ES-I3 (cell line): ENCODE measurements around the gene SVIL.
"Not testable (repeated sequence)": the region's sequence is repeated elsewhere in the genome, so short reads cannot be mapped to it uniquely, and the experiment has no call there.

Experiments
- H3K36me3 ChIP-seq: 2 replicates; pipeline ENCODE4 v1.6.1; 2013; ENCODE audit warnings: mild to moderate bottlenecking, low read length, control low read depth, moderate library complexity; ENCODE audit not compliant: insufficient read depth
- H3K4me1 ChIP-seq: 2 replicates; pipeline ENCODE4 v1.6.1; 2013; ENCODE audit warnings: mild to moderate bottlenecking, control low read depth, low read length; ENCODE audit not compliant: insufficient read depth
- H3K9ac ChIP-seq: 2 replicates; pipeline ENCODE4 v1.6.1; 2013; ENCODE audit warnings: low read depth, mild to moderate bottlenecking, low read length, moderate library complexity
- H3K9me3 ChIP-seq: 2 replicates; pipeline ENCODE4 v1.6.1; 2013; ENCODE audit warnings: mild to moderate bottlenecking, low read length, moderate library complexity; ENCODE audit not compliant: control insufficient read depth, insufficient read depth

SVIL gene

DNA sequence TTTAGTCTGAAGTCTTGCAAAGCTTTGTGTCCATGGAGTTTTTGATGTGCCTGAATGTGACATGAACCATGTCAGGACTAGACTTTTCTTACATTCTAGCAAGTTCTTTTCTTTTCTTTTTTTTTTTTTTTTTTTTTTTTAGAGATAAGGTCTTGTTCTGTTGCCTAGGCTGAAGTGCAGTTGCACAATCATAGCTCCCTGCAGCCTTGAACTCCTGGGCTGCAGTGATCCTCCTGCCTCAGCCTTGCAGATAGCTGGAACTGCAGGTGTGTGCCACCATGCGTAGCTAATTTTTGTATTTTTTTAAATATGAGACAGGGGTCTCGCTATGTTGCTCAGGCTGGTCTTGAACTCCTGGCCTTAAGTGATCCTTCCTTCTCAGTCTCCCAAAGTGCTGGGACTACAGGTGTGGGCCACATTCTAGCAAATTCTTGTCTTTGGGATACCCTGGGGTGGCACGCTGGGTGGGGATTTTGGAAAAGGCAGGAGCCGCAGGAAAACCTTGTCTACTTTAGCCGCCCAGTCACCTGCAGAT lies 152.8 kb downstream of the SVIL start:
- H3K4me1 ChIP-seq = peaks cover 20% of the 10 kb centered on the region
- H3K9me3 ChIP-seq = no peaks in the 10 kb centered on the region
- peaks cover 18% of the 10 kb centered on the region for H3K36me3 ChIP-seq
- H3K9ac ChIP-seq = no peak overlapping the region

DNA sequence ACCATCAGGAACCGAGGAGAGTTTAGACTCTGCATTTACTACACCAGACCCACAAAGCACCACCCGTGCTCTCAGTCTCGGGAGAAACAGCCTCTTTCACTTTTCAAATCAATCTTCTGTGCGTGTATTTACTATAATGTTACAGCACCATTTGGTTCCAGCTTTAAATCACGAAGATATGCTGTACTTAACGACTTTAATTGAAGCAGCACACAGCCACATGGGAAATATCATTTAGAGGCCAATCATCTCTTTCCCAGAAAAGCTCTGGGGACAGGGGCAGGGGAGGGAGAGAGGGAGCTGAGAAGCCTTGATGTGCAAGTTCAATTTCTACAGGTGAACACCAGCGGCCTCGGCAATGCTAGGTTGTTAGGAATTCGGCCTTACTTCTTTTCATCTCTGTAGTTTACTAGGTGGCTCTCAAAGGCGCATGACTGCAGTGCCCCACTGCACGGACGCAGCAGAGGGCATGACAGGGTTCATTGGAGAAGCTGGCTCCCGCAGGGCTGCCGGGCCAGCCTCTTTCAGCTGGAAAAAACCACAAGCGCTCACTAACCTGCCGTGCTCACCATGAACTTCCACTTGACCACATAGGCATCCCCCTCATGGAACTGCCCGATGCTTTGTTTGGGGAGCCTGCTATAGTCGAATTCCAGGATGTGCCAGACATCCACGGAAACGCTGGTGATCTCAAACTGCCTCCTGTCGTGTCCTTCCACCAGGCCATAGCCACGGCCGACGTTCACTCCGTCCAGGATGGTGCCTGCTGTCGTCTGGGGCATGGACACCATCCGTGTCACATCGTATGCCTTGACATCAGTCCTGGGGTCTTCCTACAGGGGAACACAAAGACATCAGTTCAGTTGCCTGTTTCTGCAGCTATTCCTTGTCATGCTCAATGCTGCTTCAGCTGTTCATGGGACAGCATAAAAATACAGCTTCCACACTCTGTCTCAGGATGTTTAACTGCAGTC lies 154.5 kb downstream of the SVIL start:
- peaks cover 18% of the 10 kb centered on the region for H3K36me3 ChIP-seq
- peaks cover 20% of the 10 kb centered on the region for H3K4me1 ChIP-seq
- no peak overlapping the region for H3K9ac ChIP-seq
- H3K9me3 ChIP-seq = no peaks in the 10 kb centered on the region

DNA sequence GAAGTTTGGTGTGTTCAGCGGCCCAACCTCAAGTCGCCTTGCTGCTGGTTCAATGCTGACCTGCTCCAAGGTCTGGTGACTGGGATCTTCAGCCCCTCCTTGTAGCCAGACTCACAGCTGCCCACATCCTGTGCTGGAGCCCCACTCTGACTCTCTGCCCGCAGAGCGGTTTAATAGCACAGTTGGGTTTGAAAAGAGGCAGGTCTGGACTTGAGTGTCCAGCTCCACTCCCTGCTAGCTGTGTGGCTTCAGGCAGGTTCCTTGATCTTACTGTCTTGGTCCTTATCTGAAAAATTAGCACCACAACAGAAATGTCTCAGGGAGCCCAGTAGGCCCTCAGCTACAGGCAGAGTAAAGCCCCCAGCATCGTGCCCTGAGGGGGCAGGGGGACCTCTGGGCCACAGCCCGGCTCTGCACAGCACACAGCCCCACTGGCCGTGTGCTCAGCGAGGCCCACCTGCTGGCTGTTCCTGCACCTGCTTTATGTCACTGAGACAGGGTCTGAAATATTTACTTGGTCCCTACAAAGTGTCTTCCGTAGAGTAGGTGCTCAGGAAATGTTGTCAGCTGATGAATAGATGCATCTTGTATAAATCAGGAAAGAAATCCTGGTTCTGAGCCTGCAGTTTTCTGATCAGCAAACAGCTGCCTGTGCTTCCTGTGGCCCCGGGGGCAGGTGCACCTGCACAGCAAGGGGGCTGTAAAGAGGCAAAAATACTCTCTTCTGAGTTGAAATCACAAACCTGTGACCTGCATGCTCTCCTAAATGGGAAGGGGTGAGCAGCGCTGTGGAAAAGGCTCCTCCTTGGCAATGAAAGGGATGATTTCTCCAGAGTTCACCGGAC lies 155.5 kb downstream of the SVIL start:
- H3K9ac ChIP-seq = no peak overlapping the region
- peaks cover 20% of the 10 kb centered on the region for H3K4me1 ChIP-seq
- H3K36me3 ChIP-seq = peaks cover 21% of the 10 kb centered on the region
- H3K9me3 ChIP-seq = no peaks in the 10 kb centered on the region

DNA sequence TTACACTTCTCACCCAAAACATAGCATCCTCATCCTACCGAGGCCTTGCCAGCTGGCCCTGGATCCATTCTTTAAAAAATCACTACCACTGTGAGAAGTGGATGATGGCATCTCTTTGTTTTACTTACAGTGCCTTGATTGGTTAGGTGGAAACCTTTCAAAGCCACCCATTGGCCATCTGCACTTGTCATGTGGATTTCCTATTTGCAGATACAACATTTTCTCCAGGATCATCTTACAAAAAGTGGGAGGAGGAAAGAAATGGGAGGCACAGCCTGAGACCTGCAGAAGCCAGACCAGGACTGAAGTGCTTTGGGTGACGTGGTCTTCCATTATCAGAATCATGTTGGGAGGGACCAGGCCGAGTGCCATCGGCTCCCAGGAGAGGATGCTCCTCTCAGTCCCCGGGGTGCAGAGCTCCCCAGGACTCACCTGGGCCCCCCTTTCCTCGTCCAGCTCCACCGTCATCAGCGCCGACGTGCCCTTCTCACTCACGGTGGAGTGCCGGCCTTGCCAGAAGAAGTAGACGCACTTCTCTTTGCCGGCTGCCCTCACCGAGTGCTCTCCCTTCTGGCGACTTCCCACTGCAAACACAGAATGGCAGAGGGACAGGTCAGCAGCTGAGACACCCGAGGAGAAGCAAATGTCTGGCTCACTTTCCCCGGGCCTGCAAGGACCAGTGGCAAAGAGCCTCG lies 161.2 kb downstream of the SVIL start:
- H3K4me1 ChIP-seq = peaks cover 14% of the 10 kb centered on the region; the same call in 1 of the 2 replicates
- no peak overlapping the region for H3K9ac ChIP-seq
- peaks cover 34% of the 10 kb centered on the region for H3K36me3 ChIP-seq
- no peaks in the 10 kb centered on the region for H3K9me3 ChIP-seq

DNA sequence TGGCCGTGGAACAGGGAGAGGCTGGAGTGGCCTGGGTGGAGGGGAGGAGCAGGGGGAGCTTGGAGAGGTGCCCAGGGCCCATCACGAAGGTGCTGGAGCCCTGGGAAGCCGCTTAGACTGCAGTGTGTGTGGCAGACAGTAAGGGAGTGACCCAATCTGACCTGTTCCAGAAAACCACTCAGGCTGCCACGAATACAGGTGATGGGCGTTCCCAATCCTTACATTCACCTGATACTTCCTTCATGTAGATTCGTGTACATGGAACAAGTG lies 161.7 kb downstream of the SVIL start:
- Histone ChIP-seq H3K9me3 (no peaks in the 10 kb centered on the region), H3K4me1 (peaks cover 14% of the 10 kb centered on the region; the same call in 1 of the 2 replicates), H3K9ac (no peak overlapping the region), H3K36me3 (peaks cover 28% of the 10 kb centered on the region)

DNA sequence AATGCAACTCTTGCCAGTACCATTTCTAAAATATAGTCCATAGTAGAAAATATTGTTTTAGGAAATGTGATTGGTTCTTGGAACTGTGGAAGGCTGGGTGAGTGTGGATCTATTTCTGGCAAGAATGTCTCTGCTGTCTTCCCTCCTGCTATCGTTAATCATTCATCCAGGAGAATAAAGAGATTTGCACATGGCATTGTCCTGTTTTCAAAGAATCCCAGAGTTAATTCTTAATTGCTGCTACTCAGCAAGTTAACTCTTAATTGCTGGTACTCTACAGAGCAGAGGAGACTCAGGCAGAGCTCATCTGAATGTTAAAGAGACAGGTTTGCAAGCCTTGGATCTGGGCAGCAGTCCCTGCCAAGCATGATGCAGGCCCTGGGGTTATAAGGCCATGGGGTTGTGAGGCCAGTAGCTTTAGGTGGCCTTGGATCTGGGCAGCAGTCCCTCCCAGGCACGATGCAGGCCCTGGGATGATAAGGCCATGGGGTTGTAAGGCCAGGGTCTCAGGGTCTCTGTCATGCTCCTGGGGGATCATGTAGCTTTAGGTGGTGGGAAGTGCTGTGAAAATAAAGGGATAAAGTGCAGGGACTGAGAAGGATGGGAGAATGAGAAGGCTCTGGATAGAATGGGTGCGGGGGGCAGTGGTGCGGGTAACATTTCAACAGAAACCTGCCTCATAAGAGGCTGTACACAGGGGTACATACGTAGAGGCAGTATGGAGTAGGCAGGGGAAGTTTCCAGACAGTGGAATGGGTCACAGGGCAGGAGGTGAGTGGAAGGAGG lies 162.3 kb downstream of the SVIL start:
- H3K9me3 ChIP-seq = no peaks in the 10 kb centered on the region
- H3K36me3 ChIP-seq = peaks cover 30% of the 10 kb centered on the region
- no peak overlapping the region for H3K9ac ChIP-seq
- H3K4me1 ChIP-seq = peaks cover 14% of the 10 kb centered on the region; the same call in 1 of the 2 replicates

DNA sequence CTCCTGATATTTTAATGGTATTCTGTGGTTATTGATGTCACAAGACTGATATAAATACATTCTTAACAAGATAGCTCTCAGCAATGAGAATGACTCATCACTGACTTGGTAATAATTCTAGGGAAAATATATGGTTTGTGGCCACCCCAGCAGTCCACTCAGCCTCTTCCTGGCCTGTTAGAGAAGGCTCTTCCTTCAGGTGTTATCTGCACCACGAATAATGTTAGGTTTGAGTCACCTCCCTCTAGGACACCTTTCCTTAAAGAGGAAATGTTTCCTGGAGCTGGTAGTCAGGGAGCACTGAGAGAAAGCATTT lies 163.3 kb downstream of the SVIL start:
- no peak overlapping the region; the same call in 1 of the 2 replicates for H3K9ac ChIP-seq

DNA sequence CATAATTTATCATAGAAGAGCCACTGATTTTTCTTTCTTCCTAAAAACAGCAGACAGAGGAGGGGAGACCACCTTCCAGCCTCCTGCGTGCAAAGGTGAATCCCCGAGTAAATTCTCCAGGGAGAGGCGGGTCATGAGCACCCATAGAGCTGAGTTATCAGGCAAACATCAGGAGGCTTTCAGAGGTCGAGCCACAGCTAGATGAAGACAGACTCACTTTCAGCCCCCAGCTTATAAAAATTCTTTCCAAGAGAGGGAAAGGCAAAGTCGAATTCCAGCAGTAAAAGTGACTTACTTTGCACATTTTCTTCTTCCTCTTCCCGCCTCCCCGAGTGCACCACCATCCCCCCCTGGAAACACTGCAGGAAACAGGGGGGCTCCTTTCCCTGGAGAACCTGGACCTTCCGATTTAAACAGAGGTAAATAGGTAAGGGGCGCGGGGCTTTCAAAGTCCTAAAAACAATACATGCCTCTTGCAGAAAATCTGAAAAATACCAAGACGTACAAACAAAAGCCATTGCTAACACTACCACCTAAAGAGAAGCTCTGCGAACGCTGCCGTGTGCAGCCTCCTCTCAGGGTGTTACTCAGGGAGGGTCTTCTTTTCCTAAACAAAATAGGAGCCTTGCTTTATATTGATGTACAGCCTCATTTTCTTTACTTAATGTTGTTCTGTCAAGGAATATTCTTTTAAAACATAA lies 163.8 kb downstream of the SVIL start:
- Histone ChIP-seq H3K36me3 (peaks cover 30% of the 10 kb centered on the region), H3K4me1 (peaks cover 14% of the 10 kb centered on the region; the same call in 1 of the 2 replicates), H3K9me3 (no peaks in the 10 kb centered on the region), H3K9ac (no peak overlapping the region; the same call in 1 of the 2 replicates)

More for the DNA sequence above, 163.3 kb downstream of the SVIL start:
- Histone ChIP-seq H3K4me1 (peaks cover 14% of the 10 kb centered on the region; the same call in 1 of the 2 replicates), H3K36me3 (peaks cover 30% of the 10 kb centered on the region), H3K9me3 (no peaks in the 10 kb centered on the region)

DNA sequence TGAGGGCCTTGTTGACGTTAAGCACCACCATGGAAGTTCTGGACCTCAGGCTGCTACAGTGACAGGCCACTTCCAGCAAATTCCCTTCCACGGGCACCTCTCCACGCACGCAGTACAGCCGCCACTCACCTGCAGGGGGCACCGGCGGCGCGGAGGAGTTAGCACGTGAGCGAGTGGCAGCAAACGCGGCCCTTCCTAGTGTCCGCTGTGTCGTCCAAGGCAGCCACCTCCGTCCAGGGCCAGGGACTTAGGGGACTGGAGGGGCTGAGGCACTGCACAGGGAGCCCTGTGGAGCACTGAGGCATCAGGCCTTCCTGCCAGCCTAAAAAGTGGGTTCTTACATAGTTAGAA lies 164.4 kb downstream of the SVIL start:
- Histone ChIP-seq H3K36me3 (peaks cover 30% of the 10 kb centered on the region), H3K9me3 (no peaks in the 10 kb centered on the region), H3K4me1 (peaks cover 14% of the 10 kb centered on the region; the same call in 1 of the 2 replicates), H3K9ac (no peak overlapping the region)

DNA sequence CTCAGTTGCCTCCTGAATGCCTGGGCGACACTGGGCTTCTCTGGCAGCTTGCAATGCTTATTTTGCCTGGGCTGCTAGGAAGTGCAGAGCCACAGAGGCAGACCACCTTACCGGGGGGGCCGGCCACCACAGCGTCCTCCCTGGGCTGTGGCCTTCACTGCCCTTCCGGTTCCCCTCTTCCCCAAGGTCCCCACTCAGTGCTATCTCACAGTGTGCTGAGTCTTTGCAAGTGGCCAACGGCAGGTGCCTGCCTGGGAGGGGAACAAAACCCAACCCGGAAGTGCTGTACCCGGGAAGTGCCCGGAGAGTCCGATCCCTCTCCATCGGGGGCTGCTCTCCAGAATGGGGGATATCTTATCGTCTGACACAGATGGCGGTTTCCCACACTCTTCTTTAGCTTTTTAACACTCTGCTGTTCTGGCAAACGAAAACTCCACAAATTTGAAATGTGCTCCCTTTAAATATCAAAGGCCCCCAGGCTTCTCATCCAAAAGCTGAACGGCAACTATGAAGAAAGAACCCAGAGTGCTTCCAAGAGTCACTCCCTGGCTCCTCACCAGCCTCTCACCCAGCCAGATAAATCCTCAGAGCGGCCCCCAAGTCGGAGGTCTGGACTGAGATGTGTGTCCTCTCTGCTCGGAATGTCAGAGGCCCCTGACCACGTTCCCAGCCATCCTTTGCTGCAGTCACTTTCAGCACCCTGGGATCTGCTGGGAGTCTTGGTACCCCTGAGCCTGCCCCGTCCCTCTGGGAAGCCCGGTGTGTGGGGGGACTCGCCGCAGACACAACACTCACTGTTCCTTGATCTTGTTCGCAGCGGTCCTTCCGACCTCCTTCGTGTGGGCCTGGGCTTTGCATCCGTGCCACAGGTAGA lies 165.1 kb downstream of the SVIL start:
- Histone ChIP-seq H3K9ac (no peak overlapping the region), H3K36me3 (peaks cover 33% of the 10 kb centered on the region), H3K4me1 (peaks cover 14% of the 10 kb centered on the region; the same call in 1 of the 2 replicates)

DNA sequence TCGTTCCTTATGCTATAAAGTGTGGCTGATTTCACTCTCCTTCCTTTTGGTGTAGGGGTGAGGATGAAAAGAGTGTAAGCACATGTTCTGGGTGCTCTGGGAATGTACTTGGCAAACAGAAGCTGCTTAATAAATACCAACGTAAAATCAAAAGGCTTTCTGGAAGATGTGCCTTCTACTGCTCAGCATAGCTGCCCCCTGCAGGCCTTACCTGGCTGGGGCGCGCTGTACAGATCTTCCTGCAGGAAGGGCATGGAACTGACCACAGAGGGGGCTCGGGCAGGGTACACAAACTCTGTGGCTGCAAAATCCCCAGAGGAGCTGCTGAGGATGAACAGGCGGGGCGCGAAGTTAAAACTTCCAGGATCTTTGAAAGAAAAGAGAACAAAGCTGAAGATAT lies 169.4 kb downstream of the SVIL start:
- Histone ChIP-seq H3K9me3 (peaks cover 7% of the 10 kb centered on the region), H3K4me1 (no peaks in the 10 kb centered on the region), H3K36me3 (peaks cover 33% of the 10 kb centered on the region), H3K9ac (no peak overlapping the region)

More for the DNA sequence above, 165.1 kb downstream of the SVIL start:
- H3K9me3 ChIP-seq = no peaks in the 10 kb centered on the region

DNA sequence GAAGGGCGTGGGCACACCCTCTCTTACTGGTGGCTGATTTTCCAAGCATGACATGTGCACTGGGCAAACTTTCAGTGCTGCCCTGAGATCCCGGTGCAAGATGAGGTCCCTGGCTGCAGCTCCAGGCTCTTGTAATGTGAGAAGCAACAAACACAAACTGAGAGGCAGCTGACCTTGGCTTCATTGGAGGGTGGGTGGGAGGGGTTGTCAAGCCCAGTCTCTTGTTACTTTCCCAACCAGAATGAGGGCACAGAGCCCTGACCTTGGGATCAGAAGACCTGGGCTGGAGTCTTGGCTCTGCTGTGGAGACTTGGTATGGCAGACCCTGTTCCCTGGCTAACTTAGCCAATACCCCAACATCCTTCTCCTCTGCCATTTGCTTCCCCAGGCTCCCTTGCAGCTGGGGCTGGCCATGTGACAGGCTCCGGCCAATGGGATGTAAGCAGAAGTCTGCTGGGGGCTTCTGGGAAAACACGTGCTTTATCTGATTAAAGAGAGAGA lies 170.1 kb downstream of the SVIL start:
- H3K36me3 ChIP-seq = peaks cover 32% of the 10 kb centered on the region
- H3K4me1 ChIP-seq, H3K9me3 ChIP-seq: not testable (repeated sequence)

More for the DNA sequence above, 170.1 kb downstream of the SVIL start:
- H3K9ac ChIP-seq = not testable (repeated sequence)
